Thymus (tissue), 11 donors: ENCODE measurements around the gene SRM. TPM values are rescaled to one million over a fixed set of nuclear protein-coding genes. Genes with fewer than 3 reads are reported as not detected.
A peak's percentile ranks its signal among the peaks of the same experiment; 100 is the strongest.
"Not testable (repeated sequence)": the region's sequence is repeated elsewhere in the genome, so short reads cannot be mapped to it uniquely, and the experiment has no call there.

Source experiments
- DNase-seq, 9 donors: peaks; one replicate each; pipeline ENCODE4 v3.0.0-alpha.2; 2013; ENCODE audit warnings: low spot score in 9 of 9, low read depth in 6 of 9, missing footprints in 1 of 9
- H3K27ac ChIP-seq, 2 donors: one replicate each; pipeline ENCODE4 v1.5.1; 2013; ENCODE audit warnings: control low read depth in 1 of 2, low read depth in 1 of 2, low read length in 1 of 2, mild to moderate bottlenecking in 1 of 2, moderate library complexity in 1 of 2
- H3K27me3 ChIP-seq, 2 donors: one replicate each; pipeline ENCODE4 v1.5.1; 2013; ENCODE audit warnings: low read length in 1 of 2; ENCODE audit not compliant: control insufficient read depth in 2 of 2, insufficient read depth in 1 of 2
- H3K36me3 ChIP-seq, 2 donors: one replicate each; pipeline ENCODE4 v1.5.1; 2013; ENCODE audit warnings: low read length in 1 of 2, mild to moderate bottlenecking in 1 of 2, moderate library complexity in 1 of 2; ENCODE audit not compliant: control insufficient read depth in 2 of 2, insufficient read depth in 2 of 2
- H3K4me1 ChIP-seq, 2 donors: one replicate each; pipeline ENCODE4 v1.5.1; 2013; ENCODE audit warnings: low read length in 2 of 2; ENCODE audit not compliant: control insufficient read depth in 2 of 2, insufficient read depth in 2 of 2
- H3K4me3 ChIP-seq, 2 donors: one replicate each; pipeline ENCODE4 v1.5.1; 2013; ENCODE audit warnings: low read length in 2 of 2, control low read depth in 1 of 2, mild to moderate bottlenecking in 1 of 2
- H3K9me3 ChIP-seq, 2 donors: one replicate each; pipeline ENCODE4 v1.5.1; 2013; ENCODE audit warnings: low read length in 1 of 2, mild to moderate bottlenecking in 1 of 2; ENCODE audit not compliant: control insufficient read depth in 2 of 2, insufficient read depth in 1 of 2
- WGBS: extraction: QIAGEN DNeasy Blood & Tissue Kit; methylation state at CpG from one replicate; pipeline ENCODE4 v1.1.7; 2013; 5-methylcytosine and 5-hydroxymethylcytosine counted together
- polyA plus RNA-seq: library from polyadenylated mRNA; stranded (reverse); fragments of 200-250 nt; gene quantifications from one replicate; pipeline ENCODE4 v1.2.3, GENCODE V29; 2013
- total RNA-seq: library from RNA; stranded (reverse); fragments of 120-200 nt; gene quantifications from one replicate; pipeline ENCODE4 v1.2.4, GENCODE V29; 2013
- donor health status: healthy.

Gene SRM
- total and polyA plus RNA-seq, 2 donors = 13.1 to 62.9 TPM

DNA sequence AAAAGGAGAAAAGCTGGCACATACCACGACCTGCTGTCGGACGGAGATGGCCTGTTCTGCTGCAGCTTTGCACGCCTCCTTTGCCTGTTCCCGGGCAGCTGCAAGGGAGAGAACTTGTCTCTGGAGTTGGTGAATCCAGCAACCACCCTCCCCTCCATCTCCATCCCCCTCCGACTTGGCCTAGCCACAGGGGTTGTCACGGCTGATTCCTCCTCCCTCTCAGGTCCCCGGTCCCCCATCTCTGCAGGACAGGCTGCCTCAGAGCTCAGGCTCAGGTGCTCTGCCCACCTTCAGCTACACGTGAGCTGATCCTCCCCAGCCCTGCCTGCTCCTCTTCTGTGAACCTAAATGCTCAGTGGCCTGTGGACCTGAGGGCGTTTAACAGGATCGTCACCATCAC lies 11.1 kb upstream of the SRM start:
- Histone ChIP-seq H3K27ac (no peak overlapping the region), H3K4me3 (no peak overlapping the region), H3K27me3 (no peaks in the 10 kb centered on the region), H3K36me3 (peaks cover 87 to 88% of the 10 kb centered on the region in 2 donors), H3K4me1 (peaks cover 0 to 13% of the 10 kb centered on the region in 2 donors), H3K9me3 (no peaks in the 10 kb centered on the region)
- DNase-seq = no peak
- 96% methylated on average over 11 of the region's 11 CpGs for WGBS

DNA sequence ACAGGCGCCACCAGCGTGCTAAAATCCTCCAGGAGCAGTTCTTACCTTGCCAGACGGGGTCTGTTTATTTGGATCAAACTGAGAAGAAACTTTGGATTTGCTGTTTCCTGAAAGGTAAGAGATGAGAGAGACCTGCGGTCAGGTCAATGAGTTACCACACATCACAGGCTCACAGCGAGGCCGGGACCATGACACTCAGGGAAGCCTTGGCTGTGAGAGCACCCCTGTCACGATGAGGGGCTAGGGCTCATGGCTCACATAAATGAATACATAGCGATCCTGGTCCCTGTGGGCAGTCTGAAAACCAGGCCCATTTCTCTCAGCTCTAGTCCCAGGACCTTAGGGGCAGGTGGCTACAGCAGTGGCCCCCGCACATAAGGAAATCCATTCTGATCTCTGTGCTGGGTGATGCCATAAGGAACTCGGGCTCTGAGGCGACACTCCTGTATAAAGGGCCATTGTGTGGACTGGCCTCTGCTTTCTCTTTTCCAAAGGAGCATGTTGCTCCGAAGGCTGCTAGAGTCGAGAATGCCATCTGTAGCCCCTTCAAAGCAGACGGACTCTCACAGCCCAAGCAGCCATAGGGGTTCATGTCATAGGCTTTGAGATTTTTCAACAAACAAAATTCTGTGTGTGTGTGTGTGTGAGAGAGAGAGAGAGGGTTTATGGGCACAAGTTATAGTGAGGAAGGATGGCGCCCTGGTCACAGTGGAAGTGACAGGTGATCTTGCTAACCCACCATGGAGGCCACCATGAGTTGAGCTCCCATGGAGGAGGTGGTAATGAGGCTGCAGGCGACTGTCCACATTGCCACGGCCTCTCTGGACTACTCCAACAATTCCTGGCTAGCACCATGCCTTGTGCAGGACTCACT lies 9.0 kb upstream of the SRM start:
- no peak for DNase-seq
- Histone ChIP-seq H3K27ac (no peak overlapping the region), H3K9me3 (no peaks in the 10 kb centered on the region), H3K36me3 (peaks cover 75 to 78% of the 10 kb centered on the region in 2 donors), H3K27me3 (no peaks in the 10 kb centered on the region), H3K4me3 (no peak overlapping the region), H3K4me1 (peaks cover 0 to 13% of the 10 kb centered on the region in 2 donors)
- WGBS = 98% methylated on average over 17 of the region's 17 CpGs

DNA sequence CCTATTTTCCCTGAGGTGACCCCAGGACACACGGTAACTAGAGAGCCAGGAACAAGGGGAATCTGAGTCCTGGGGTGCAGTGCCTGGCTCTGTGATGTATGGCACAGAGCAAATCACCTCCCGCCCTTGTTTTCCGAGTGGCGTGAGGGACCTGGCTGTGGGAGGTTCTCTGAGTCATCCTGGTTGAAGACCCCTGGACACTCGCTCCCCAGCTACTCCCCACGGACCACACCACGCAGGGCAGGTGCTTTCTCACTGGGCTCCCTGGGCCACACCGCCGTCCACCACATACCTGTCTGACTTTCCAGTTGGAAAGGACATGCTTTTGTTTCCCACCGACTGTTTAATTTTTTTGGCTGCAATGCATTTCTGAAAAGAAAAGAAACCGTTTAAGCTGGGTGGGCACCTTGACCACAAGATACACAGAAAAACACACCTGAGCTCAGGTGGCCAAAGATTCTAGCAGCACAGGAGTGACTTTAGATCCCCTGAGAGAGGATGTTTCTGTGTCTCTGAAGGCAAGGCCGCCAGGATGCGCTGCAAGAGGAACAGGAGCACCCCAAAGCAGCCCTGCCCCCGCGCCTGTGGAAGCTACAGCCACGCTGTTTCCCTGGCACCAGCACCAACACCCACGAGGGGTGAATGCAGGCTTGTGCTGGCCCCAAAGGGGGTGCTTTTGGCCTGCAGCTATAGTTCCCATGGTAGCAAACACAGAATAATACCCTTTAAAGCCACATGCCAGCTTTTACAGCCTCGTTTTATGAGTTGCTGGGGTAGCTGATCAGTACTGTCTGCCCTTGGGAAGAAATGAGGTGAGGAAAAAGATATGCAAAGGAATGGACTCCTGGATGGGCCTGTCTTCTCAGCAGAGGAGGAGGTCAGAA lies 8.1 kb upstream of the SRM start:
- Histone ChIP-seq H3K27me3 (no peaks in the 10 kb centered on the region), H3K27ac (no peak overlapping the region), H3K4me3 (no peak overlapping the region), H3K9me3 (no peaks in the 10 kb centered on the region), H3K36me3 (peaks cover 71% of the 10 kb centered on the region in 2 donors), H3K4me1 (peaks cover 0 to 13% of the 10 kb centered on the region in 2 donors)
- WGBS = 96% methylated on average over 18 of the region's 18 CpGs
- no peak for DNase-seq

DNA sequence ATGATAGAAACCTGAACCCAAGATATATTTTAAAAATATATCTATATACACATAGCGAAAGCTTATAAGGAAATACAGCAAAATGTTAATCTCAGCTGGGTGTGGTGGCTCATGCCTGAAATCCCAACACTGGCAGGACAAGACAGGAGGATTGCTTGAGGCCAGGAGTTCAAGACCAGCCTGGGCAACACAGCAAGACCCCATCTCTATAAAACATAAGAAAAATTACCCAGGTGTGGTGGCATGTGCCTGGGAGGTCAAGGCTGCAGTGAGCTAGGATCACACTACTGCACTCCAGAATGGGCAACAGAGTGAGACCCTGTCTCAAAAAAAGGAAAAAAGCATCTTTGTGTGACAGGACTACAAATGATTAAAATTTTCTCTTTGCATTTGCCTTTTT lies 6.0 kb upstream of the SRM start:
- no peak overlapping the region for H3K4me3 ChIP-seq
- H3K36me3 ChIP-seq = peaks cover 50 to 58% of the 10 kb centered on the region in 2 donors
- no peaks in the 10 kb centered on the region for H3K27me3 ChIP-seq
- no peaks in the 10 kb centered on the region for H3K9me3 ChIP-seq
- no peak for DNase-seq
- no peak overlapping the region for H3K27ac ChIP-seq
- peaks cover 0 to 19% of the 10 kb centered on the region in 2 donors for H3K4me1 ChIP-seq
- WGBS = 99% methylated on average over 1 of the region's 1 CpG

DNA sequence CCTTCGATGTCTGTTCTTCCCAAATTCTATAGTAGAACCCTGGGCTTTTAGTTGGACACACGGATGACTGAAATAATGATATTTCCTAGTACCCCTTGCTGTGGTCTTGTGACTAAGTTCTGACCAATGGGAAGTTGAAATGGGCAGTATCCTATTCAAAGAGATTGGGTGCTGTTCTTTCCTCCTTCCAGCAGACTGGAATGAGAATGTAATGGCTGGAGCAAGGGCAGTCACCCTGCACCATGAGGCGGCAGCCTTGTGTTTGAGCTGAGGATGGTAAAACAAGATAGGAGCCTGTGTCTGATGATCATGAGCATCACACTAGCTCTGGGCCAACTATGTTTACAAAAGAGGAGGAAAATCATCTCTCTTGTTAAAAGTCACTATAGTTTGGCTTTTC lies 5.1 kb upstream of the SRM start:
- H3K27ac ChIP-seq = no peak overlapping the region
- over 99% methylated on average over 3 of the region's 3 CpGs for WGBS
- H3K4me1 ChIP-seq = peaks cover 0 to 23% of the 10 kb centered on the region in 2 donors
- no peaks in the 10 kb centered on the region for H3K9me3 ChIP-seq
- H3K4me3 ChIP-seq = no peak overlapping the region
- no peaks in the 10 kb centered on the region for H3K27me3 ChIP-seq
- H3K36me3 ChIP-seq = peaks cover 42 to 50% of the 10 kb centered on the region in 2 donors
- no peak for DNase-seq

DNA sequence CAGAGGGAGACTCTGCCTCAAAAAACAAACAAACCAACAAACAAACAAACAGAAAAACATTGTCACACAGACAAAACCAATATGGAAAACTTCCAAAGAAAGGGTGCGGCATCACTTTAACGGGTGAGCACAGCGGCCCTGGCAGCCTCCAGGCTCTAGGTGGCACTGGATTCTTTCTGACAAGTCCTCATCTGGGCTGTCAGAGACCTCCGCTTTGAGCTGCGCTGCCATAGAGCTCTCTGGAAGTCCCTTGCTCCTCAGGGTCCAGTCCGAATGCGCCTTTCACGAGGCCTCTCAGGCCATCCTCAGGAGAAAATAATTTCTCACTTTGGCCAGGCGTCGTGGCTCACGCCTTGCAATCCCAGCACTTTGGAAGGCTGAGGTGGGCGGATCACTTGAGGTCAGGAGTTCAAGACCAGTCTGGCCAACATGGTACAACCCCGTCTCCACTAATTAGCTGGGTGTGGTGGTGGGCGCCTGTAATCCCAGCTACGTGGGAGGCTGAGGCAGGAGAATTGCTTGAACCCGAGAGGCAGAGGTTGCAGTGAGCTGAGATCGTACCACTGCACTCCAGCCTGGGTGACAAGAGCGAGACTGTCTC lies 4.2 kb upstream of the SRM start:
- Histone ChIP-seq H3K36me3 (peaks cover 33 to 41% of the 10 kb centered on the region in 2 donors), H3K4me1 (peaks cover 5 to 19% of the 10 kb centered on the region in 2 donors)
- not testable (repeated sequence) for H3K4me3 ChIP-seq, DNase-seq, H3K27ac ChIP-seq, H3K9me3 ChIP-seq, H3K27me3 ChIP-seq
- 97% methylated on average over 18 of the region's 18 CpGs for WGBS

DNA sequence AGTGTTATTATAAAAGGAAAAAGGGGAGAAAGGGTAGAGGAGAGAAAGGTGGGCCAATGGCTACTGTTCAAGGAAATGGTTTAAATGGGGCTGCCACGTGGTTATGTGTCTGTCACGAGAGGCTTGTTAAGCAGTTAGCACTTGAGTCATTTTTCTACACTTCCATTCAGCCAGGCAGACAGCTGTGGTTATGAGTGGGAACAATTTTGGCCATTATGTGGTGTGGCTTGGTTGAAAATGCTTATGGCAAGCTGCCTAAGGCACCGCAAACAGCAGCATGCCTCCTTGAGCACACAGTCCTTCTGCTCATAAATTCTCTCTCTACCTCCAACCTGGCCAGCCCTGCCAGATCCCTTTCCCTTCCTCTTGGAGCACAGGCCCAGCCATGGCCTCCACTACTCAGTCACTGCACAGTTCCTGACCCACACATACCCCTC lies 3.2 kb upstream of the SRM start:
- no peaks in the 10 kb centered on the region for H3K27me3 ChIP-seq
- H3K4me3 ChIP-seq = no peak overlapping the region
- no peak overlapping the region for H3K27ac ChIP-seq
- DNase-seq = no peak
- WGBS = 94% methylated on average over 3 of the region's 3 CpGs
- no peaks in the 10 kb centered on the region for H3K9me3 ChIP-seq
- H3K36me3 ChIP-seq = peaks cover 23 to 30% of the 10 kb centered on the region in 2 donors
- H3K4me1 ChIP-seq = peaks cover 11 to 25% of the 10 kb centered on the region in 2 donors

DNA sequence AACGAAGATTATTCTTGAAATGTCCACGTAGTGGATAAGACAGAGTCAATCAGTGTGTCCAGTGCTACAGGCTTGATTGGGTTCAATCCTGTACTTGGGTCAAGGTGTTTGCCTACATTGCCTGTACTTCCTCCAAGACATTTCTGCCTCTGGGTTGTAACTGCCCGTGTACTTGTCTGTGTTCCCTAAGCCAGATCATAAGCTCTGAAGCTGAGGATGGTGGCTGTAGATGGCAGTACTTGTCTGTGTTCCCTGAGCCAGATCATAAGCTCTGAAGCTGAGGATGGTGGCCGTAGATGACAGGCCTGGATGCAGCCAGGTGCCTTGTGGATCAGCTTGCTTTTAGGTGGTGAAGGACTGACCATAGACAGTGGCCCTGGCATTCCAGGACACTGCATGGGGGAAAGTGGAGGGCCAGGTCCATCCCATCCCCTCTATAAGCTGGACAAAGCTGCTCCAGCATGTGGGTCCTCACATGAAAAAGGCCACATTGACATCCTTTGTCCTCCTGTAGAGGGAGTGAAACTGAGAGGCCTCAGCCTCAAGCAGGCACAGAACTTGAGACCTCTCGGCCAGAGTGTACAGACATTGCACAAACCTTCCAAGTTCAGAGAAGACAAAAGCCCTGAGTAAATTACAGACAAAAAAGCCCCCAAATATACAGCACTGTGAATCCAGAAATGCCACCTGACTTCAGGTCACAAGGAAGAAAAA lies 2.0 kb upstream of the SRM start:
- no peaks in the 10 kb centered on the region for H3K9me3 ChIP-seq
- H3K4me3 ChIP-seq = no peak overlapping the region
- 93% methylated on average over 5 of the region's 5 CpGs for WGBS
- no peaks in the 10 kb centered on the region for H3K27me3 ChIP-seq
- DNase-seq = no peak
- peaks cover 11 to 25% of the 10 kb centered on the region in 2 donors for H3K4me1 ChIP-seq
- H3K27ac ChIP-seq = peak overlapping the region in 1 of 2 donors; percentile 42
- peaks cover 16 to 22% of the 10 kb centered on the region in 2 donors for H3K36me3 ChIP-seq
